Tibial artery (tissue), 4 donors: Measurements from ENCODE around the gene RAB31.

ENCODE experiments used
- DNase-seq, 2 donors: peaks; one replicate each; pipeline ENCODE4 v3.0.0-alpha.2; 2019
- H3K27ac ChIP-seq, 2 donors: fragments of 200-600 bp; sonication (generic) in 1 of 2; 1 replicate in 1 of 2; 2 replicates in 1 of 2; pipeline ENCODE4 v1.5.1; 2018 to 2019; ENCODE audit warnings: mild to moderate bottlenecking in 1 of 2
- H3K27me3 ChIP-seq, 2 donors: fragments of 200-600 bp; sonication (generic) in 1 of 2; one replicate each; pipeline versions ENCODE4 v1.5.1 to v1.6.0; 2016 to 2019
- H3K36me3 ChIP-seq, 3 donors: fragments of 200-600 bp; sonication (generic) in 2 of 3; one replicate each; pipeline ENCODE4 v1.5.1; 2016 to 2019; ENCODE audit warnings: mild to moderate bottlenecking in 2 of 3
- H3K4me1 ChIP-seq, 4 donors: fragments of 200-600 bp; sonication (generic) in 2 of 4; 1 replicate in 3 of 4; 2 replicates in 1 of 4; pipeline ENCODE4 v1.5.1; 2016 to 2019
- H3K4me3 ChIP-seq, 2 donors: fragments of 200-600 bp; sonication (generic) in 1 of 2; 1 replicate in 1 of 2; 2 replicates in 1 of 2; pipeline ENCODE4 v1.5.1; 2018 to 2019; ENCODE audit warnings: mild to moderate bottlenecking in 2 of 2
- H3K9me3 ChIP-seq, 3 donors: fragments of 200-600 bp; sonication (generic) in 1 of 3; one replicate each; pipeline ENCODE4 v1.5.1; 2016 to 2019
- CTCF ChIP-seq, 2 experiments: fragments of 200-600 bp in 1 of 2; fragments of 450-650 bp in 1 of 2; IDR thresholded peaks; one replicate each; pipeline ENCODE4 v1.5.1; 2017 to 2019; ENCODE audit warnings: antibody characterized with exemption in 2 of 2, mild to moderate bottlenecking in 1 of 2, moderate library complexity in 1 of 2
- intact Hi-C: fragments of 100-400 bp; cut with DNase I; formaldehyde crosslinking; loops from one replicate; pipeline ENCODE4 v1.15.0; 2023; ENCODE audit warnings: low total_unique reads

Gene RAB31

GRCh38 chr18:9736286-9736835, 28.3 kb downstream of the RAB31 start:
- H3K27me3 ChIP-seq = no peaks in the 10 kb centered on the region
- no peak overlapping the region for H3K4me3 ChIP-seq
- H3K4me1 ChIP-seq = peaks cover 0 to 9% (median under 1%) of the 10 kb centered on the region in 4 donors
- peaks cover 0 to 17% (median 15%) of the 10 kb centered on the region in 3 donors for H3K36me3 ChIP-seq
- H3K27ac ChIP-seq = no peak overlapping the region
- DNase-seq = no peak
- intact Hi-C loops = no loop called here
- no peaks in the 10 kb centered on the region for H3K9me3 ChIP-seq
- TF ChIP-seq CTCF (IDR thresholded peaks at IDR 0.05) = no peak

GRCh38 chr18:9737006-9737405, 28.9 kb downstream of the RAB31 start:
- Histone ChIP-seq H3K27ac (no peak overlapping the region), H3K36me3 (peaks cover 0 to 15% (median 10%) of the 10 kb centered on the region in 3 donors), H3K27me3 (no peaks in the 10 kb centered on the region), H3K4me3 (no peak overlapping the region), H3K9me3 (no peaks in the 10 kb centered on the region), H3K4me1 (peaks cover 0 to 16% (median 7%) of the 10 kb centered on the region in 4 donors)
- intact Hi-C loops = no loop called here
- TF ChIP-seq CTCF (IDR thresholded peaks at IDR 0.05) = no peak
- DNase-seq = no peak

- DNase-seq = no peak
- peaks cover 0 to 10% (median 4%) of the 10 kb centered on the region in 3 donors for H3K36me3 ChIP-seq
- H3K4me1 ChIP-seq = peaks cover 0 to 22% (median 12%) of the 10 kb centered on the region in 4 donors
- no peak overlapping the region for H3K27ac ChIP-seq
- TF ChIP-seq CTCF (IDR thresholded peaks at IDR 0.05) = no peak
- no peaks in the 10 kb centered on the region for H3K27me3 ChIP-seq
- intact Hi-C loops = no loop called here
- no peak overlapping the region for H3K4me3 ChIP-seq
- H3K9me3 ChIP-seq = no peaks in the 10 kb centered on the region
Observed at GRCh38 chr18:9737472-9738121, 29.5 kb downstream of the RAB31 start.

GRCh38 chr18:9738266-9738969, 30.3 kb downstream of the RAB31 start:
- no peak for TF ChIP-seq CTCF (IDR thresholded peaks at IDR 0.05)
- intact Hi-C loops = no loop called here
- peaks cover 0 to 30% (median 15%) of the 10 kb centered on the region in 4 donors for H3K4me1 ChIP-seq

GRCh38 chr18:9739516-9739915, 31.4 kb downstream of the RAB31 start:
- Histone ChIP-seq H3K4me1 (peaks cover 0 to 37% (median 21%) of the 10 kb centered on the region in 4 donors), H3K9me3 (no peaks in the 10 kb centered on the region), H3K4me3 (no peak overlapping the region), H3K27me3 (no peaks in the 10 kb centered on the region), H3K36me3 (peaks cover 0 to 4% (median 0%) of the 10 kb centered on the region in 3 donors), H3K27ac (no peak overlapping the region)
- intact Hi-C loops = no loop called here
- DNase-seq = no peak
- TF ChIP-seq CTCF (IDR thresholded peaks at IDR 0.05) = no peak

More at GRCh38 chr18:9738266-9738969, 30.3 kb downstream of the RAB31 start:
- no peak overlapping the region for H3K27ac ChIP-seq
- no peaks in the 10 kb centered on the region for H3K9me3 ChIP-seq
- DNase-seq = no peak
- H3K36me3 ChIP-seq = peaks cover 0 to 4% (median 1%) of the 10 kb centered on the region in 3 donors
- H3K4me3 ChIP-seq = no peak overlapping the region
- no peaks in the 10 kb centered on the region for H3K27me3 ChIP-seq
